Measurements from ENCODE around the gene CAV2. TPM values are rescaled to one million over a fixed set of nuclear protein-coding genes. Genes with fewer than 3 reads are reported as not detected.

Gene CAV2
- total RNA-seq, 4 donors from 2014 or later = 122 to 246 (median 202) TPM

GRCh38 chr7:116525913-116526861 lies 26.6 kb downstream of the CAV2 start:
- no peak for TF ChIP-seq CTCF (IDR thresholded peaks at IDR 0.05; ENCODE audit: low read depth)

- TF ChIP-seq CTCF (IDR thresholded peaks at IDR 0.05; ENCODE audit: low read depth) = no peak
Measured at GRCh38 chr7:116526897-116527296, 27.4 kb downstream of the CAV2 start.

GRCh38 chr7:116527521-116527920 lies 28.0 kb downstream of the CAV2 start:
- no peak for TF ChIP-seq CTCF (IDR thresholded peaks at IDR 0.05; ENCODE audit: low read depth)

GRCh38 chr7:116528008-116528789 lies 28.7 kb downstream of the CAV2 start:
- TF ChIP-seq CTCF (IDR thresholded peaks at IDR 0.05; ENCODE audit: low read depth) = no peak

GRCh38 chr7:116529250-116529649 lies 29.7 kb downstream of the CAV2 start:
- TF ChIP-seq CTCF (IDR thresholded peaks at IDR 0.05; ENCODE audit: low read depth) = no peak

GRCh38 chr7:116530107-116530820 lies 30.7 kb downstream of the CAV2 start:
- TF ChIP-seq CTCF (IDR thresholded peaks at IDR 0.05; ENCODE audit: low read depth) = no peak

All from subcutaneous adipose tissue (tissue), 4 donors.